T-cell (primary cell): Measurements from ENCODE around the gene P4HA3. TPM values are rescaled to one million over a fixed set of nuclear protein-coding genes. Genes with fewer than 3 reads are reported as not detected.

Experiments
- ATAC-seq, 4 experiments: fragments of 200-7000 bp in 3 of 4; fragments of 150-1000 bp in 1 of 4; cut with Tn5 transposase; replicated peaks in 1 of 4; 1 replicate in 3 of 4; 2 replicates in 1 of 4; pipeline ENCODE4 v1.10.0; 2021; ENCODE audit warnings: moderate library complexity in 3 of 4, mild to moderate bottlenecking in 2 of 4, moderate number of reproducible peaks in 1 of 4
- CTCF ChIA-PET, 2 donors: fragments of 300-600 bp; sonication (Branson Sonifier 250); formaldehyde crosslinking; loops; one replicate each; lab custom pipeline; 2022; ENCODE audit warnings: antibody characterized with exemption in 2 of 2; lab: Charles Lee
- POLR2A ChIA-PET, 2 donors: fragments of 300-600 bp; sonication (Branson Sonifier 250); formaldehyde crosslinking; loops; one replicate each; lab custom pipeline; 2022; ENCODE audit warnings: antibody characterized with exemption in 2 of 2; lab: Charles Lee
- DNase-seq, 35 experiments: peaks; one replicate each; pipeline versions ENCODE4 v3.0.0 to v3.0.0-alpha.2; 2013 to 2023
- H3K27ac ChIP-seq: one replicate; pipeline ENCODE4 v1.5.1; 2013; ENCODE audit warnings: low read length
- H3K27me3 ChIP-seq, 2 experiments: replicated peaks in 1 of 2; 1 replicate in 1 of 2; 2 replicates in 1 of 2; pipeline versions ENCODE4 v1.6.1 to v1.7.0; 2013; ENCODE audit warnings: low read length in 1 of 2, mixed read lengths in 1 of 2; ENCODE audit not compliant: control insufficient read depth in 2 of 2, insufficient read depth in 2 of 2; ENCODE audit errors: extremely low read depth in 1 of 2
- H3K36me3 ChIP-seq, 2 donors: 1 replicate in 1 of 2; 2 replicates in 1 of 2; pipeline versions ENCODE4 v1.6.1 to v1.7.0; 2013; ENCODE audit warnings: low read length in 1 of 2; ENCODE audit not compliant: control insufficient read depth in 2 of 2, insufficient read depth in 1 of 2; ENCODE audit errors: extremely low read depth in 1 of 2
- H3K4me1 ChIP-seq, 2 experiments: 1 replicate in 1 of 2; 2 replicates in 1 of 2; pipeline versions ENCODE4 v1.6.1 to v1.7.0; 2013; ENCODE audit warnings: low read length in 2 of 2, mixed read lengths in 1 of 2; ENCODE audit not compliant: insufficient read depth in 2 of 2, control insufficient read depth in 1 of 2; ENCODE audit errors: extremely low read depth in 1 of 2
- H3K4me3 ChIP-seq, 2 donors: 1 replicate in 1 of 2; 2 replicates in 1 of 2; pipeline versions ENCODE4 v1.5.1 to v1.7.0; 2013; ENCODE audit warnings: mild to moderate bottlenecking in 2 of 2, low read length in 1 of 2, moderate library complexity in 1 of 2; ENCODE audit not compliant: control insufficient read depth in 1 of 2; ENCODE audit errors: extremely low read depth in 1 of 2
- H3K9me3 ChIP-seq: 2 replicates; pipeline ENCODE4 v1.7.0; 2013
- H3K27ac Mint-ChIP-seq, 2 donors: one replicate each; pipeline ENCODE4 v1.8.0; 2020 to 2021; ENCODE audit warnings: mild to moderate bottlenecking in 2 of 2, mixed read lengths in 2 of 2
- H3K27me3 Mint-ChIP-seq, 2 donors: one replicate each; pipeline ENCODE4 v1.8.0; 2021 to 2022; ENCODE audit warnings: mixed read lengths in 2 of 2
- H3K36me3 Mint-ChIP-seq: one replicate; pipeline ENCODE4 v1.8.0; 2021; ENCODE audit warnings: mixed read lengths
- H3K4me1 Mint-ChIP-seq, 3 donors: one replicate each; pipeline ENCODE4 v1.8.0; 2020 to 2022; ENCODE audit warnings: mixed read lengths in 3 of 3, mild to moderate bottlenecking in 1 of 3
- H3K4me3 Mint-ChIP-seq, 3 donors: one replicate each; pipeline ENCODE4 v1.8.0; 2020 to 2022; ENCODE audit warnings: mild to moderate bottlenecking in 3 of 3, mixed read lengths in 3 of 3, moderate library complexity in 3 of 3
- H3K9me3 Mint-ChIP-seq, 3 donors: one replicate each; pipeline ENCODE4 v1.8.0; 2020 to 2022; ENCODE audit warnings: mixed read lengths in 3 of 3
- WGBS: methylation state at CpG from one replicate; pipeline ENCODE4 v1.1.5; 2013; ENCODE audit warnings: missing lambda C conversion rate; ENCODE audit not compliant: insufficient coverage; 5-methylcytosine and 5-hydroxymethylcytosine counted together
- total RNA-seq, 35 experiments: library from RNA in 6 of 35; stranded (reverse) in 6 of 35; fragments of 120-200 nt in 1 of 35; gene quantifications; one replicate each; pipeline versions ENCODE4 v1.2.1 to v1.2.4 and lab custom pipeline; 2013 to 2026

Gene P4HA3
- total RNA-seq, 5 donors from 2014 or later (not counting 1 experiment from before 2014, with no cell fraction given), result not detected

DNA sequence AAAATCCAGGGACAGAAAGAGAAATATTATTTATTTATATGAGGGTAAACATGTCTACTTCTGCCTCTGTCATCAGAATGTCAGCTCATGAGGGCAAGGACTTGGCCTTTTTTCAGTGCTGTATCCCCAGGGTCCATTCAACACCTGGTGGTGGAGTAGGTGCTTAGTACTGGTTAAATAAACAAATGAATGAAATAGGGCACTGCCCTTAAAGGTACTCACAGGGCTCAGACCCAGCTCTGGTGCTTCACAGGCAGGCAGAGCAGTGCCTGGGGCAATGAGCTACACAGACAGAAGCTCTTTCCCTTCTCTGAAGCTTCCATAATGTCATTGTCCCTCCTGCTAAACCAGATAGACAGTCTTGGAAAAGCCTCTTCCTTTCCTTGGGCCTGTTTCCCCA is 30.9 kb downstream of the P4HA3 start:
- Histone ChIP-seq H3K9me3 (no peaks in the 10 kb centered on the region), H3K27ac (no peak overlapping the region), H3K36me3 (no peaks in the 10 kb centered on the region), H3K27me3 (peaks cover 0 to 3% of the 10 kb centered on the region in 2 experiments), H3K4me1 (peaks cover 0 to 9% of the 10 kb centered on the region in 2 experiments), H3K4me3 (no peak overlapping the region)
- no peak for DNase-seq
- Mint-ChIP-seq H3K27me3 (peaks cover 5 to 8% of the 10 kb centered on the region in 2 donors), H3K4me3 (no peak overlapping the region), H3K9me3 (no peaks in the 10 kb centered on the region), H3K36me3 (no peaks in the 10 kb centered on the region), H3K4me1 (no peaks in the 10 kb centered on the region), H3K27ac (no peak overlapping the region)
- ATAC-seq, result no peak
- POLR2A ChIA-PET, result no interaction called here
- CTCF ChIA-PET, result no interaction called here

DNA sequence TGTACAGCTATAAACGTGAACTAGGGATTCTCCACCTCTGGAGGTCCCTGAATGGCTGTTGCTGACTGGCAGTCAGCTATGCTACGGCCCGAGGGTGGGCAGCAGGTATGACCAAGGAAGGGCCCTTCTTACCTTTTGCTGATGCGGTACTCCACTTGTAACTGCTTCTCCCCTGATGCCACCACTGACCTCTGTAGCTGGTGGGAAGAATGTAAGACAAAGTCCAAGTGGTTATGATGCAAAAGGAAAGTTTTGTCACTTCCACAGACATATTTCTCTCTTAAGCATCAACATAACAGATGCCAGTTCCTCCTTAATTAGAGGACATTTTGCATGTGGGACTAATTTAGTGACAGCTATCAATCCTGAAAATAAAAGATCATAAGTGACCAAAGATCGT is 32.2 kb downstream of the P4HA3 start:
- H3K27ac Mint-ChIP-seq, result no peak overlapping the region
- no peak overlapping the region for H3K27ac ChIP-seq

DNA sequence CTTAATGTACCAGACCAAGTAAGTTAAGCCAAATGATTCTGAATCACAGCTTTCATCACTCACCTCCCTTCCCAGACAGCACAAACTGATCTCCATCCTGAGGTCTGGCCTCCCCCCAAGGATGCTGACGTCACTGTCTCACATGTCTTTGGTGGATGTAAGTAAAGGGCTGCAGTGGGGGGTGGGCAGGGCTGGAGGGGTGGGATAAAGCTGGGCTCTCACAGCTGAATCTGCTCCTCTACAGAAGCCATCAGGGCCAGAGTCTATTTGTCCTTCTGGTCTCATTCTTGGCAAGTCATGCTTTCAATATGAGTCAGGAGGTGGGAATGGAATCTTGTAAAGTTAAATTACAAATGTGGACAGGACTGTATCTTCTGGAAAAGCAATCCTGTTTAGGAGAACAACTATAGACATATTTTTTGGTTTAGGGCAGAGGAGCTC is 32.7 kb downstream of the P4HA3 start:
- Mint-ChIP-seq H3K27me3 (peaks cover 5 to 8% of the 10 kb centered on the region in 2 donors), H3K4me3 (no peak overlapping the region), H3K4me1 (no peaks in the 10 kb centered on the region), H3K36me3 (no peaks in the 10 kb centered on the region), H3K9me3 (no peaks in the 10 kb centered on the region), H3K27ac (no peak overlapping the region)
- DNase-seq (no peak), ATAC-seq (no peak)
- Histone ChIP-seq H3K27ac (no peak overlapping the region), H3K4me1 (peaks cover 0 to 9% of the 10 kb centered on the region in 2 experiments), H3K27me3 (peaks cover 0 to 3% of the 10 kb centered on the region in 2 experiments), H3K4me3 (no peak overlapping the region), H3K36me3 (no peaks in the 10 kb centered on the region), H3K9me3 (no peaks in the 10 kb centered on the region)
- no CpG with 5 or more reads among the region's 1 CpG for WGBS
- ChIA-PET CTCF (no interaction called here), POLR2A (no interaction called here)

More for the DNA sequence above, 32.2 kb downstream of the P4HA3 start:
- Mint-ChIP-seq H3K27me3 (peaks cover 5 to 8% of the 10 kb centered on the region in 2 donors), H3K4me3 (no peak overlapping the region), H3K36me3 (no peaks in the 10 kb centered on the region), H3K4me1 (no peaks in the 10 kb centered on the region), H3K9me3 (no peaks in the 10 kb centered on the region)
- DNase-seq, result no peak
- no peaks in the 10 kb centered on the region for H3K36me3 ChIP-seq
- no peaks in the 10 kb centered on the region for H3K9me3 ChIP-seq
- peaks cover 0 to 9% of the 10 kb centered on the region in 2 experiments for H3K4me1 ChIP-seq
- no peak overlapping the region for H3K4me3 ChIP-seq
- ATAC-seq, result no peak
- peaks cover 0 to 3% of the 10 kb centered on the region in 2 experiments for H3K27me3 ChIP-seq
- CTCF ChIA-PET, result no interaction called here
- WGBS, result 67% methylated on average over 1 of the region's 5 CpGs
- POLR2A ChIA-PET, result no interaction called here

DNA sequence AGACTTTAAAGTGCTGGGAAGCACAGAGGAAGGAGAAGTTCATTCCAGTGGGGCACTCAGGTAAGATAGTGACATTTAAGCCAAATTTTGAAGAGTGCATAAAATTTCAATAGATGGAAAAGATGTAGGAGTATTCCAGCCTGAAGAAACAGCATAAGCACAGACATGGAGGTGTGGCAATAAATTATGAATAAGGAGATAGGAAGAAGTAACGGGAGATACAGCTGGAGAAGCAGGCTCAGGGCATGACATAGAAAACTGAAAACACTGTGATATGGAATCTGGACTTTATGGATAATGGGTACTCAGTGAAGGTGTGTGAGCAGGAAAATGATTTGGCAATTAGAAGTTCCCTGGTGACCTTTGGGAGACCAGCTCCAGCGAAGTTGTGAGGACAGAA is 33.3 kb downstream of the P4HA3 start:
- Mint-ChIP-seq H3K27me3 (peaks cover 5 to 8% of the 10 kb centered on the region in 2 donors), H3K27ac (no peak overlapping the region), H3K36me3 (no peaks in the 10 kb centered on the region), H3K9me3 (no peaks in the 10 kb centered on the region), H3K4me3 (no peak overlapping the region), H3K4me1 (no peaks in the 10 kb centered on the region)
- WGBS, result 100% methylated on average over 1 of the region's 2 CpGs
- CTCF ChIA-PET, result no interaction called here
- peaks cover 0 to 3% of the 10 kb centered on the region in 2 experiments for H3K27me3 ChIP-seq
- no peaks in the 10 kb centered on the region for H3K36me3 ChIP-seq
- no peak for ATAC-seq
- no peaks in the 10 kb centered on the region for H3K9me3 ChIP-seq
- no peak overlapping the region for H3K27ac ChIP-seq
- no peak for DNase-seq
- peaks cover 0 to 8% of the 10 kb centered on the region in 2 experiments for H3K4me1 ChIP-seq
- H3K4me3 ChIP-seq, result no peak overlapping the region
- POLR2A ChIA-PET, result no interaction called here

DNA sequence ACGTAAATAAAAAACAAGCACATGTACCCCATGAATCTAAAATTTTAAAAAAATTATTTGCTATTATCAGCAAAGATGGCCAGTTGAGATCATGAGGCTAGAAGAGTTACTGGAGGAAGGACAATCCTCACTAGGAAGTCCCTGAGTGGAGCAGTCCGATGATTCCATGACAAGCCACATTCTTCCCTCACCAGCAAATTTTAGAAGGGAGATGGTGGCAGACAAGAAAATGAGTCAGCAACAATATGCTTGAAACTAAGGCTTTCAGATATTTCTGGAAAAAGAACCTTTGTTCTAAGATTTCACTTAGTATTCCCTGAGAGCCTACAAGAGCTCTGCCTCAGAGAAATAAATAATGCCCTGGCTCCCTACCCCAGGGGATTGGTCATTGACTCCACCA is 34.9 kb downstream of the P4HA3 start:
- Histone ChIP-seq H3K36me3 (no peaks in the 10 kb centered on the region), H3K27me3 (peaks cover 0 to 3% of the 10 kb centered on the region in 2 experiments), H3K4me3 (no peak overlapping the region), H3K4me1 (no peaks in the 10 kb centered on the region), H3K9me3 (no peaks in the 10 kb centered on the region), H3K27ac (no peak overlapping the region)
- Mint-ChIP-seq H3K27me3 (peaks cover 8% of the 10 kb centered on the region in 2 donors), H3K27ac (no peak overlapping the region), H3K4me3 (no peak overlapping the region), H3K4me1 (no peaks in the 10 kb centered on the region), H3K36me3 (no peaks in the 10 kb centered on the region), H3K9me3 (no peaks in the 10 kb centered on the region)
- DNase-seq (no peak), ATAC-seq (no peak)
- CTCF ChIA-PET, result no interaction called here
- POLR2A ChIA-PET, result no interaction called here
- no CpG with 5 or more reads among the region's 2 CpGs for WGBS

DNA sequence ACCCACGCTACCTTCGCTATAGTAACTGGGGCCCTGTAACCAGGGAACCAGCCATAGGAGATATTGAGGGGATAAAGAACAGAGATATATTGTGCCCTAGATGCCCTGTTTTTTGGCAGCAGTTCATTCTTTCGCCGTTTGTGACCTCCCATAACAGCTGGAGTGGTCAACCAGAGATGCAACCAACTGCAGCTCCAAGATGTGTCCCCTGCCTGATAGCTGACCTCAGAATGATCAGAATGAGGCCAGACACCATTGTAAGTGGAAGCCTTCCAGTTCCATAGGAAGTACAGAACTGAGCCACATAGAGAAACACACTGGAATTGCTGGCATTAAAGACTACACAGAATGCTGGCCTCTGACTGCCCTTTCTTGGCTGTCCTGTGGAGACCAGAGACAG is 39.2 kb downstream of the P4HA3 start:
- H3K27me3 ChIP-seq, result peaks cover 0 to 3% of the 10 kb centered on the region in 2 experiments
- ChIA-PET POLR2A (no interaction called here), CTCF (no interaction called here)
- H3K4me1 ChIP-seq, result peaks cover 7 to 19% of the 10 kb centered on the region in 2 experiments
- no peak overlapping the region for H3K27ac ChIP-seq
- no peaks in the 10 kb centered on the region for H3K36me3 Mint-ChIP-seq
- 100% methylated on average over 2 of the region's 4 CpGs for WGBS
- no peaks in the 10 kb centered on the region for H3K9me3 Mint-ChIP-seq
- no peaks in the 10 kb centered on the region for H3K9me3 ChIP-seq
- DNase-seq (no peak), ATAC-seq (no peak)
- peaks cover 8 to 16% of the 10 kb centered on the region in 2 donors for H3K27me3 Mint-ChIP-seq
- no peaks in the 10 kb centered on the region for H3K36me3 ChIP-seq
- peaks cover 18 to 30% (median 20%) of the 10 kb centered on the region in 3 donors for H3K4me1 Mint-ChIP-seq
- no peak overlapping the region for H3K4me3 ChIP-seq
- H3K27ac Mint-ChIP-seq, result no peak overlapping the region
- H3K4me3 Mint-ChIP-seq, result no peak overlapping the region
